Thoracic aorta (tissue), 2 donors: ENCODE data around the gene CRIP2. TPM values are rescaled to one million over a fixed set of nuclear protein-coding genes. Genes with fewer than 3 reads are reported as not detected.
A peak's percentile ranks its signal among the peaks of the same experiment; 100 is the strongest.

ENCODE experiments used
- ATAC-seq: fragments of 150-250 bp; one replicate; pipeline ENCODE4 v1.8.0; 2017; ENCODE audit warnings: low read depth; ENCODE audit not compliant: insufficient number of reproducible peaks, low FRiP score
- DNase-seq: peaks from one replicate; pipeline ENCODE4 v3.0.0-alpha.2; 2020; ENCODE audit warnings: low spot score
- H3K27ac ChIP-seq, 2 donors: fragments of 200-600 bp; sonication (generic); 1 replicate in 1 of 2; 2 replicates in 1 of 2; pipeline ENCODE4 v1.5.1; 2016; ENCODE audit warnings: mild to moderate bottlenecking in 2 of 2, moderate library complexity in 2 of 2
- H3K27me3 ChIP-seq: fragments of 200-600 bp; sonication (generic); replicated peaks from 2 replicates; pipeline ENCODE4 v1.6.0; 2016; ENCODE audit warnings: mild to moderate bottlenecking; ENCODE audit not compliant: insufficient read depth
- H3K36me3 ChIP-seq: fragments of 200-600 bp; sonication (generic); one replicate; pipeline ENCODE4 v1.5.1; 2016
- H3K4me1 ChIP-seq, 2 donors: fragments of 200-600 bp; sonication (generic); 1 replicate in 1 of 2; 2 replicates in 1 of 2; pipeline versions ENCODE4 v1.5.1 to v1.6.0; 2016; ENCODE audit warnings: low read depth in 2 of 2, mild to moderate bottlenecking in 1 of 2; ENCODE audit not compliant: control insufficient read depth in 1 of 2
- H3K4me3 ChIP-seq: fragments of 200-600 bp; sonication (generic); 2 replicates; pipeline ENCODE4 v1.5.1; 2016; ENCODE audit warnings: mild to moderate bottlenecking
- H3K9me3 ChIP-seq: fragments of 200-600 bp; sonication (generic); 2 replicates; pipeline ENCODE4 v1.5.1; 2016
- CTCF ChIP-seq: fragments of 200-600 bp; sonication (generic); IDR thresholded peaks from one replicate; pipeline ENCODE4 v1.5.1; 2019; ENCODE audit warnings: antibody characterized with exemption
- total RNA-seq, 2 donors: library from RNA; depleted of rRNA; stranded (reverse); fragments of >200 nt; gene quantifications; one replicate each; pipeline versions ENCODE4 v1.1.0 to v1.2.3, GENCODE V29; 2016

Gene CRIP2
- total RNA-seq, 2 donors from 2014 or later, result 307 to 748 TPM

DNA sequence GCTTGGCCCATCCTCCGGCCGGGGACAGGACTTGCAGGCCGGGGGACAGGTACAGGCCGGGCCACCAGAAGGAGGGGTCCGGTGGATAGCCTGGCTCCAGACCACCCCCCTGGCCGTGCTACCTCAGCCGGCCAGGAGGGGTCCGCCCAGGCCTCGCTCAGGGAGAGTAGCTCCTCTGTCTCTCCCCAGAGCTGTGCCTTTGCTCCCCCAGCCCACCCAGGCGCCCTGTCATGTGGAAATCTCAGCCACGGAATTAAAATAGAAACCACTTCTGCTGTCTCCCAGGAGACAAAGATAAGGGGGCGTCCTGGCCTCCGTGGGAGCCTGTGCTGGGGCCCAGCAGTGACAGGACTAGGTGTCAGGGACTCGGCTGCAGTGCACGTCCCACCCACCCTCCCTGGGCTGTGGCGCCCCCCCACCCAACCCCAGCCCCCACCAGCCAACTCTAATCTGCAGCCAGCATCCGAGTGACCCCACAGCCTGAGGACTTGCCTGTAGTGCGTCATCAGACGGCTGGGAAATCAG, 3.3 kb upstream of the CRIP2 start:
- DNase-seq, result no peak
- Histone ChIP-seq H3K27ac (peak overlapping the region in 1 of 2 donors; percentile 96), H3K4me1 (peaks cover 31 to 54% of the 10 kb centered on the region in 2 donors), H3K27me3 (no peaks in the 10 kb centered on the region), H3K36me3 (peaks cover 3% of the 10 kb centered on the region), H3K9me3 (no peaks in the 10 kb centered on the region), H3K4me3 (no peak overlapping the region)
- peak; percentile 7 for TF ChIP-seq CTCF
- ATAC-seq, result no peak

- H3K4me1 ChIP-seq, result peaks cover 32 to 59% of the 10 kb centered on the region in 2 donors
- no peak for TF ChIP-seq CTCF
- ATAC-seq, result no peak
- H3K27me3 ChIP-seq, result no peaks in the 10 kb centered on the region
- H3K27ac ChIP-seq, result peak overlapping the region; percentile 61 to 96
- peaks cover 3% of the 10 kb centered on the region for H3K36me3 ChIP-seq
- no peak overlapping the region for H3K4me3 ChIP-seq
- no peak for DNase-seq
- H3K9me3 ChIP-seq, result no peaks in the 10 kb centered on the region
Measured at GRCh38 chr14:105471823-105472485, 2.7 kb upstream of the CRIP2 start.

GRCh38 chr14:105472486-105472991, 2.1 kb upstream of the CRIP2 start:
- ATAC-seq, result no peak
- TF ChIP-seq CTCF, result no peak

GRCh38 chr14:105473033-105473676, 1.5 kb upstream of the CRIP2 start:
- Histone ChIP-seq H3K4me1 (peaks cover 36 to 61% of the 10 kb centered on the region in 2 donors), H3K4me3 (peak overlapping the region; percentile 68), H3K27me3 (no peaks in the 10 kb centered on the region), H3K36me3 (peaks cover 3% of the 10 kb centered on the region), H3K27ac (peak overlapping the region; percentile 74 to 96), H3K9me3 (no peaks in the 10 kb centered on the region)
- DNase-seq, result no peak
- ATAC-seq, result no peak
- TF ChIP-seq CTCF, result no peak

More at GRCh38 chr14:105472486-105472991, 2.1 kb upstream of the CRIP2 start:
- Histone ChIP-seq H3K27me3 (no peaks in the 10 kb centered on the region), H3K27ac (peak overlapping the region; percentile 61 to 96), H3K36me3 (peaks cover 3% of the 10 kb centered on the region), H3K9me3 (no peaks in the 10 kb centered on the region), H3K4me3 (peak overlapping the region; percentile 25), H3K4me1 (peaks cover 36 to 65% of the 10 kb centered on the region in 2 donors)
- DNase-seq, result no peak
